GM21367 (cell line): ENCODE results near the gene TMED9.
"Not testable (repeated sequence)": the region's sequence is repeated elsewhere in the genome, so short reads cannot be mapped to it uniquely, and the experiment has no call there.

Experiments
- ATAC-seq: cut with Tn5 transposase; IDR thresholded peaks from one replicate; pipeline ENCODE4 v1.9.1; 2021; ENCODE audit not compliant: unreplicated experiment

The TMED9 gene

DNA sequence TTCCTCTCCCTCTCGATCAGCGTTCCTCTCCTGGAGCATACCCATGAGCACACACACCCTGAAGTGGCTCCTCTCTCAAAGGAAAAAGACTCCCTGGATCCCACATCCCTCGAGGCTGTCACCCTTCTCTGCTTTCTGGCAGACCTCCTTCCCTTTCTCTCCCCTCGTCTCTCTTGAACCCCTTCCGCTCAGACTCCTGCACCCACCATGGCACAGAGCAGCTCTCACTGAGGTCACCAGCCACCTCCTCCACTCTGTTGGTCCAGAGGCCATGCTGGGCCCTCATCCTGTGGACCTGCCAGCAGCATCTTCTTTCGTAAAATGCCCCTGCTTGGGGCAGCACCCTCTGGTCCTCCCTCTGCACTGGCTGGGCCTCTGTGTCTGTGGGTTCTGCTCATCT lies 13.7 kb downstream of the TMED9 start:
- no peak for ATAC-seq

DNA sequence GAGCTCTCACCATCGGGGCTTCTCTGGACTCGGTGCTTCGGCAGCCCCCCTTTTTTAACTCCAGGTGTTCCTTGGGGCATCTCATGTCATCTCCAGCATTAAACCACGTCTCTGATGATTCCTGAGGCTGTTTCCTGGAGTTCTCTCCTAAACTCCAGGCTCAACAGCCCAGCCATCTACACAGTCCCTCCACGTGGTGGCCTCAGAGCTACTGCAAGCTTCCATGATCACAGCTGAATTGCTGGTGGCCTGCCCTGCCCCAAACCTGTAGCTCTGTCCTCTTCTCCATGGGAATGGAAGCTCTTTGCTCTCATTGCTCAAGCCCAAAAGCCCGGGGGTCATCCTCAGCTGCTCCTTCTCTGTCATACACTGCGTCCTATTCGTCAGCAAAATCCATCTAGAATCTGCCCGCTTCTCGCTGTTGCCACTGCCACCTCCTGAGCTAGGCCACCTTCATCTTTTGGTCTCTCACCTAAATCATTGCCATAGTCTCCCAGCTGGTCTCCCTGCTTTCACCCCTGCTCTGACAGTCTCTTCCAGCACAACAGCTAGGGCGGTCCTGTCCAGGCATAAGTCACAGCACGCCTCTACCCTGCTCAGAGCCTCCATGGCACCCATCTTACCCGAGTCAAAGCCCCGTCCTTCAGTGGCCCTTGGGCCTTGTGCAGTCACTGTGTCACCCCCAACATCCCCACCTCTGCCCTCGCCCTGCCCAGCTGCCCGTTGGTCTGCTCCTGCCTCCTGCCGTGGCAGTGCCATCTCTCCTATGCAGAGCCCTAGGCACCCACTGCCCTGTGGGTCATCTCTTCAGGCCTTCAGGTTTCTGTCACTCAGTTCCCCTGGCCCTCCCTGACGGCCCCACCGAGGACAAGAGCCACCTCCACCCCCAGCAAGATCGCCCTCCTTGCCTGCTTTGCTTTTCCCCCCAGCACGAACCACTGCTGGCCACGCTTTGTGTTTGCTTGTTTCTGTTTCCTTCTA lies 14.4 kb downstream of the TMED9 start:
- ATAC-seq: no peak

DNA sequence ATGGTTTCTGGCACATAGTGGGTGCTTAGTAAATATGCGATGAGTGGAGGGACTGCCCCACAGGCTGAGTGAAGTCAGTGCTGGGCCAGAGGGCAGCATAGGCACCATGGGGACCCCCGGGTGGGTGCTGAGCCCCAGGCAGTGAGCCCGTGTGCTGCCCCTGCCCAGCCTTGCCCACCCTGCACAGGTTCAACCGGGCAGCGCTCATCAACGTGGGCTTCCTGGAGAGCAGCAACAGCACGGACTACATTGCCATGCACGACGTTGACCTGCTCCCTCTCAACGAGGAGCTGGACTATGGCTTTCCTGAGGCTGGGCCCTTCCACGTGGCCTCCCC lies 15.1 kb downstream of the TMED9 start:
- ATAC-seq: no peak

- ATAC-seq: no peak
These were observed 15.6 kb downstream of the TMED9 start for GRCh38 chr5:177607452-177608192.

GRCh38 chr5:177608243-177609075 lies 16.5 kb downstream of the TMED9 start:
- no peak for ATAC-seq

GRCh38 chr5:177609076-177610059 lies 17.4 kb downstream of the TMED9 start:
- ATAC-seq: no peak

DNA sequence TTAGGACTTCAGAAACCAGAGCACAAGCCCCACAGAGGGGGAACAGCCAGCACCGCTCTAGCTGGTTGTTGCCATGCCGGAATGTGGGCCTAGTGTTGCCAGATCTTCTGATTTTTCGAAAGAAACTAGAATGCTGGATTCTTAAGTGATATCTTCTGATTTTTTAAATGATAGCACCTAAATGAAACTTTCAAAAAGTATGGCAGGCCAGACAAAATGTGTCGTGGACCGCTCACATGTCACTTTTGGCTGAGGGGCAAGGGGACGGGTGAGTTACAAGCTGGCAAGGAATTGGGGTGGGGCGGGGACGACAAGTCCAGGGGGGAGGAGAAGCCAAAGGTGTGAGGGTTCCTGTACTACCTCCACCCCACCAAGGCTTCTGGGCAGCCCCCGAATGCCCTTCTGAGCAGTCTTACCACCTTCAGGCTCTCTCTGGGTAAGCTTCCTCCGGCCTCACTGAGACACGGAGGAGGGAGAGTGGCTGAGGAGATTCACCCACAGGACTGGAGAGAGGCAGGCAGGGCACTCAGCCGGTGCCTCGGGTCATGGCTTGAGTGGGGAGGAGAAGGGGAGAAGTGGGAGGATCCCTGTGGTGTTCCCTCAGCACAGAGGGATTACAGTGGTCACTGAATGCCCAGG lies 18.2 kb downstream of the TMED9 start:
- ATAC-seq: no peak

DNA sequence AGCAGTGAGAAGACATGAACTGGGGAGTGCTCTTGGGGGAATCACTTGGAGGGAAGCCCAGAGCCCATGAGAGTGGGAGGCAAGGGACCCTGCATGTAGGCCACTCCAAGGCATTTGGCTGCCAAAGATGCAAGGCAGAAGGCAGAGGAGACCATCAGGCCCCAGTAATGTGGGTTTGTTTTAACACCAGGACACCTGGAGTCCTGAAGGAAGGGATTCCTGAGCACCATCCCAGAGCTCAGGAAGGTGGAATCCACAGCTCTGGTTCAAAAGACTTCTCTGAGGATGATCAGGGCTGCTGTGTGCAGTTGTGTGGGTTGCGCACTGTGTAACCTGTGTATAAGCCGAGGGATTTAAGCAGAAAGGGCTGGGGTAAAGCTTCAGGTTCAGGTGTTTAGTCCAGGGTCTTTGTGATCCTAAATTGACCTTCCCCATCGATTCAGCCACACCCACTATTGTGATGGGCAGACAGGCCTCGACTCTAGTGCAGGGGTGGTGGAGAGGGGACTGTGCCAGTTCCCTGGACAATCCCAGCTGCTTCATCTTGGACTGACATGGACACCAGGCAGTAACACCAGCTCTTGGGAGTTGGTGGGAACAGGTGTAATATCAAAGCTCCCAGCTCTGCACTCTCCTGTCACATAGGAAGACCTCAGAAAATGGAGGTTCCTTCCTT lies 18.9 kb downstream of the TMED9 start:
- no peak for ATAC-seq

DNA sequence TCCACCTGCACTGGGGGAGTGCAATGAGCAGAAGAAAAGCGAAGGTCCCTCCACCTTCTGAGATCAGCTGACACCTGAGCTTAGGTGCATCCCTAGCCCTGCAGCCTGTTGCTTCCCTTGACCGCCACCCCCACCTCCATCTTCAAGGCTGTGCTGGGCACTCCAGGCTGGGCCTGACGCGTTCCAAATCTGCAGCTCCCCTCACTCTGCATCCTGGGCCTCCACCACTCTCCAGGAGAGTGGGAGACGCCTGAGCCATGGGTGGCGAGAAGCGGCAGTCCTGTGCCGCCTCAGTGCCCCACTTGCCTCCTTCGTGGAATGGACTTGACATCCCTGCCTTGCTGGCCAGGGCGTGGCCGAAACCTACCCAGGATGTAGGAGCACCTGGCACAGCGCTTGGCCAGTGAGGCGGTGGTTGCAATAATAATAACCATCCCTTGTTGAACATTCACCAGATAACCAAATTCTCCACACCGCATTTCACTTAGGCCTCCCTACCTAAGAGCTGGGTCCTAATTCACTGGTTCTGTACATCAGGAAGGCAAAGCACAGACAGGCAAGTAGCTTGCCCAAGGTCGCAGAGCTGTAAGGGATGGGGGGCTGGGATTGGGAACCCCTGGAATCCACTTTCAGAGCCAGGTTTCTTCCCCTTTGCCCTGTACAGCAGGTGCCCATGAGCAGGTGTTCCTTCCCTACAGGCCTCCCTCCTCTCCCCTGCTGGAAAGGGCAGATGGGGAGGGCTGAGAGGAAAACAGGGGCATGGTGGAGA lies 19.6 kb downstream of the TMED9 start:
- ATAC-seq: no peak

DNA sequence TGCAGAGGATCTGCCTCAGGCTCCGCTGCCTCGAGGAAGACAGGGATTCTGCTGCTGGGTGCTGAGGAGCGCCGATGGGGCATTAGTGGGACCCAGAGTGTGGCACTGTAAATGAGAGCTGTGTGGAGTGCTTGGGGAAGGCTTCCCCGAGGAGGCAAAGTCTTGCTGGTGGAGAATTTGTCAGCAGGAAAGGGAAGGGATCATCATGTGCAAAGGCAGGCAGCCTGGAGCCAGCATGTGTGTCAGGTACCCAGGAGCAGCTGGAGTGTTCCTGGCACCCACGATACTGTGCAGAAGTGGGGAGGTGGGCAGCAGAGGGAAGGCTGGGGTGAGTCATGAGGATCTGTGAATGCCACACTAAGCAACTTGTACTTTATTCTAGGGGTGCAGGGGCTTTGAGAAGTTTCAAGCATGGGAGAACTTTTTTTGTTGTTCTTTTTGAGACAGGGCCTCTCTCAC lies 20.2 kb downstream of the TMED9 start:
- ATAC-seq: no peak

- no peak for ATAC-seq
These were observed 28.6 kb downstream of the TMED9 start for GRCh38 chr5:177620560-177620959.

DNA sequence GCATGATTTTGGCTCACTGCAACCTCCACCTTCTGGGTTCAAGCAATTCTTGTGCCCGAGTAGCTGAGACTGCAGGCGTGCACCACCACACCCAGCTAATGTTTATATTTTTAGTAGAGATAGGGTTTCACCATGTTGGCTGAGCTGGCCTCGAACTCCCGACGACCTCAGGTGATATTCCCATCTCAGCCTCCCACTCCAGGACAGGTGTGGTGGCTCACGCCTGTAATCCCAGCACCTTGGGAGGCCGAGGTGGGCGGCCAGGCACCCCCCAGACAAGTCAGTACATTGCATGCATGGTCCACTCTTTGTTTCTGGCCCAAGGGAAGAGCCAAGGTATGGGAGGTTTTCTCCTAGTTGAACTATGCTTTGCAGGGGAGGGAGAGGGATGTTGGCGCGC lies 32.2 kb downstream of the TMED9 start:
- not testable (repeated sequence) for ATAC-seq

DNA sequence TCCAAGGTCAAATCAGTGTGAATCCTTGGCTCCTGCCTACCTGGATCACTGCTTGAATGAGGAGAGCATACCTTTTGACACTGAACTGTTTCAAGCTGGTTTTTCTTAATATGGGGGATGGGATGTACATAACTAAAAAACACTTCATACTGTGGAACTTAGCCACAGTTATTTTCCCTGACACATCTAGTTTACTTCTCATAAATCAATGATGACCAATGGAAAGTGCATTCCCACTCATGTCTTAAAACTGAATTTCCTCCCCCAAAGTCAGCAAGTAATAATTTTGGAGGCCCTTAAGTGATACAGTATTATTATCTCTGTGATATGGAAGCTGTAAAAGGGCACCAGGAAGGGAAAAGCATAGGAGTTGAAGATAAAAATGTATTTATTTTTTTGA lies 38.2 kb downstream of the TMED9 start:
- not testable (repeated sequence) for ATAC-seq

GRCh38 chr5:177634912-177635311 lies 42.9 kb downstream of the TMED9 start:
- not testable (repeated sequence) for ATAC-seq

GRCh38 chr5:177645462-177645861 lies 53.5 kb downstream of the TMED9 start:
- not testable (repeated sequence) for ATAC-seq
